ENCODE data around the gene C2orf66.

DNA sequence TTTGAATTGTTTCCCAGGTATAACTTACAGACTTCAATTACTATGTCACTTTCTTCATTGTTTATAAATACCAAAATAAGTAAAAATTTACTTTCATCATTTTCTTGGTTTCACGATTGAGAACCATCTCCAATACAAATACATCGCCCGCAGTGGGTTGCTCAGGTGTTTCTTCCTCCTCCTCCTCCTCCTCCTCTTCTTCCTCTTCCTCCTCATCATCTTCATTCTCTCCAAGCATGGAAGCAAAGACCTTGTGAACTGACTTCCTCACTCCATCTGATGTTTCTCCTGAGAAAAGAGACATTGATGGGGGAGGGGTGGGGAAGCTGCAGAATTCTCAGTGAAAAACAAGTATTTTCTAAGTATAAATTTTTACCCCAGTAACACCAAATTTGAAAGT lies 16.3 kb downstream of the C2orf66 start:
- TF ChIP-seq, protein P1, sequence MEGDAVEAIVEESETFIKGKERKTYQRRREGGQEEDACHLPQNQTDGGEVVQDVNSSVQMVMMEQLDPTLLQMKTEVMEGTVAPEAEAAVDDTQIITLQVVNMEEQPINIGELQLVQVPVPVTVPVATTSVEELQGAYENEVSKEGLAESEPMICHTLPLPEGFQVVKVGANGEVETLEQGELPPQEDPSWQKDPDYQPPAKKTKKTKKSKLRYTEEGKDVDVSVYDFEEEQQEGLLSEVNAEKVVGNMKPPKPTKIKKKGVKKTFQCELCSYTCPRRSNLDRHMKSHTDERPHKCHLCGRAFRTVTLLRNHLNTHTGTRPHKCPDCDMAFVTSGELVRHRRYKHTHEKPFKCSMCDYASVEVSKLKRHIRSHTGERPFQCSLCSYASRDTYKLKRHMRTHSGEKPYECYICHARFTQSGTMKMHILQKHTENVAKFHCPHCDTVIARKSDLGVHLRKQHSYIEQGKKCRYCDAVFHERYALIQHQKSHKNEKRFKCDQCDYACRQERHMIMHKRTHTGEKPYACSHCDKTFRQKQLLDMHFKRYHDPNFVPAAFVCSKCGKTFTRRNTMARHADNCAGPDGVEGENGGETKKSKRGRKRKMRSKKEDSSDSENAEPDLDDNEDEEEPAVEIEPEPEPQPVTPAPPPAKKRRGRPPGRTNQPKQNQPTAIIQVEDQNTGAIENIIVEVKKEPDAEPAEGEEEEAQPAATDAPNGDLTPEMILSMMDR (IDR thresholded peaks at IDR 0.05), result no peak
- no peak for TF ChIP-seq POLR2A (IDR thresholded peaks at IDR 0.05)
